Trophoblast cell (in vitro differentiated cells and primary cell): ENCODE results near the gene CWC25.
"Not testable (repeated sequence)": the region's sequence is repeated elsewhere in the genome, so short reads cannot be mapped to it uniquely, and the experiment has no call there.

Experiments used
- DNase-seq, 2 donors: peaks; one replicate each; pipeline ENCODE4 v3.0.0-alpha.2; 2016
- H2AFZ ChIP-seq: 2 replicates; pipeline ENCODE4 v1.6.1; 2013; ENCODE audit warnings: low read length, moderate library complexity, mild to moderate bottlenecking; ENCODE audit not compliant: insufficient read depth, poor library complexity
- H2AK5ac ChIP-seq: 2 replicates; pipeline ENCODE4 v1.6.1; 2013; ENCODE audit warnings: mild to moderate bottlenecking, low read length
- H2BK120ac ChIP-seq: 2 replicates; pipeline ENCODE4 v1.6.1; 2013; ENCODE audit warnings: low read length, mild to moderate bottlenecking, moderate library complexity; ENCODE audit not compliant: insufficient read depth, poor library complexity
- H2BK12ac ChIP-seq: 2 replicates; pipeline ENCODE4 v1.6.1; 2013; ENCODE audit warnings: mild to moderate bottlenecking, low read length, moderate library complexity
- H2BK5ac ChIP-seq: 2 replicates; pipeline ENCODE4 v1.6.1; 2013; ENCODE audit warnings: low read length, low read depth, moderate library complexity, mild to moderate bottlenecking; ENCODE audit not compliant: poor library complexity
- H3K14ac ChIP-seq: 2 replicates; pipeline ENCODE4 v1.6.1; 2013; ENCODE audit warnings: mild to moderate bottlenecking, low read length
- H3K18ac ChIP-seq: 2 replicates; pipeline ENCODE4 v1.6.1; 2013; ENCODE audit warnings: mild to moderate bottlenecking, low read length
- H3K23ac ChIP-seq: 2 replicates; pipeline ENCODE4 v1.6.1; 2013; ENCODE audit warnings: low read length
- H3K27ac ChIP-seq: 2 replicates; pipeline ENCODE4 v1.5.1; 2013; ENCODE audit warnings: low read depth, mild to moderate bottlenecking, inconsistent platforms, low read length, moderate library complexity
- H3K27me3 ChIP-seq: 2 replicates; pipeline ENCODE4 v1.6.1; 2013; ENCODE audit warnings: inconsistent platforms, mild to moderate bottlenecking, low read length, moderate library complexity; ENCODE audit not compliant: insufficient read depth
- H3K36me3 ChIP-seq, 2 experiments: 1 replicate in 1 of 2; 2 replicates in 1 of 2; pipeline ENCODE4 v1.6.1; 2013; ENCODE audit warnings: low read length in 2 of 2, mild to moderate bottlenecking in 2 of 2, moderate library complexity in 1 of 2; ENCODE audit not compliant: insufficient read depth in 2 of 2, control insufficient read depth in 1 of 2
- H3K4ac ChIP-seq: 2 replicates; pipeline ENCODE4 v1.6.1; 2013; ENCODE audit warnings: low read depth, mild to moderate bottlenecking, low read length, moderate library complexity
- H3K4me1 ChIP-seq, 2 experiments: 1 replicate in 1 of 2; 2 replicates in 1 of 2; pipeline ENCODE4 v1.6.1; 2013; ENCODE audit warnings: low read length in 2 of 2, mild to moderate bottlenecking in 2 of 2, moderate library complexity in 1 of 2; ENCODE audit not compliant: insufficient read depth in 2 of 2, control insufficient read depth in 1 of 2
- H3K4me2 ChIP-seq: 2 replicates; pipeline ENCODE4 v1.6.1; 2013; ENCODE audit warnings: inconsistent platforms, mild to moderate bottlenecking, low read length, moderate library complexity
- H3K4me3 ChIP-seq: 2 replicates; pipeline ENCODE4 v1.5.1; 2013; ENCODE audit warnings: mild to moderate bottlenecking, low read depth, low read length, inconsistent platforms
- H3K79me1 ChIP-seq: one replicate; pipeline ENCODE4 v1.6.1; 2013; ENCODE audit warnings: low read length
- H3K79me2 ChIP-seq: 2 replicates; pipeline ENCODE4 v1.6.1; 2013; ENCODE audit warnings: low read length, mild to moderate bottlenecking; ENCODE audit not compliant: control insufficient read depth, insufficient read depth, poor library complexity
- H3K9ac ChIP-seq: 2 replicates; pipeline ENCODE4 v1.6.1; 2013; ENCODE audit warnings: mild to moderate bottlenecking, low read length
- H3K9me3 ChIP-seq: 2 replicates; pipeline ENCODE4 v1.6.1; 2013; ENCODE audit warnings: low read depth, mild to moderate bottlenecking, control low read depth, inconsistent platforms, low read length; ENCODE audit not compliant: insufficient read depth
- H4K12ac ChIP-seq: 2 replicates; pipeline ENCODE4 v1.6.1; 2013; ENCODE audit warnings: low read depth, mild to moderate bottlenecking, low read length, moderate library complexity
- H4K8ac ChIP-seq: 2 replicates; pipeline ENCODE4 v1.6.1; 2013; ENCODE audit warnings: low read depth, mild to moderate bottlenecking, low read length, moderate library complexity
- H4K91ac ChIP-seq: one replicate; pipeline ENCODE4 v1.6.1; 2013; ENCODE audit warnings: low read depth, mild to moderate bottlenecking, low read length, moderate library complexity
- WGBS: extraction: QIAGEN DNeasy Blood & Tissue Kit; methylation state at CpG from one replicate; pipeline ENCODE4 v1.1.7; 2013; ENCODE audit warnings: missing lambda C conversion rate; ENCODE audit not compliant: insufficient read length, insufficient coverage; ENCODE audit errors: extremely low coverage; 5-methylcytosine and 5-hydroxymethylcytosine counted together

The CWC25 gene

GRCh38 chr17:38787999-38788398 is 37.1 kb downstream of the CWC25 start:
- H2AFZ ChIP-seq, H2BK5ac ChIP-seq, H3K79me1 ChIP-seq, H2BK12ac ChIP-seq, H2BK120ac ChIP-seq, H3K4me1 ChIP-seq, H4K8ac ChIP-seq, H3K18ac ChIP-seq, H3K4me2 ChIP-seq, H4K12ac ChIP-seq, H3K4me3 ChIP-seq, H2AK5ac ChIP-seq, H3K4ac ChIP-seq, H3K79me2 ChIP-seq, H3K9me3 ChIP-seq, H4K91ac ChIP-seq, H3K27me3 ChIP-seq, H3K14ac ChIP-seq, DNase-seq, H3K27ac ChIP-seq, H3K23ac ChIP-seq, H3K9ac ChIP-seq: not testable (repeated sequence)
- WGBS = no CpG with 5 or more reads among the region's 4 CpGs
- H3K36me3 ChIP-seq = peaks cover 18 to 39% of the 10 kb centered on the region in 2 experiments

GRCh38 chr17:38786372-38786771 is 38.7 kb downstream of the CWC25 start:
- no peak overlapping the region for H3K9ac ChIP-seq
- peak; percentile 17 to 23 for DNase-seq
- no peak overlapping the region for H2AK5ac ChIP-seq
- H4K91ac ChIP-seq = no peak overlapping the region
- no peak overlapping the region for H2BK120ac ChIP-seq
- no peak overlapping the region for H3K4ac ChIP-seq
- no peak overlapping the region for H2BK12ac ChIP-seq
- H3K14ac ChIP-seq = no peak overlapping the region
- H3K4me1 ChIP-seq = peaks cover 0 to 6% of the 10 kb centered on the region in 2 experiments
- no peak overlapping the region for H3K23ac ChIP-seq
- H3K36me3 ChIP-seq = peaks cover 32 to 49% of the 10 kb centered on the region in 2 experiments
- no peak overlapping the region for H4K12ac ChIP-seq
- H3K18ac ChIP-seq = no peak overlapping the region
- no peaks in the 10 kb centered on the region for H3K9me3 ChIP-seq
- no peak overlapping the region for H2AFZ ChIP-seq
- no peaks in the 10 kb centered on the region for H3K27me3 ChIP-seq
- H3K79me1 ChIP-seq = no peaks in the 10 kb centered on the region
- H3K4me3 ChIP-seq = no peak overlapping the region
- no peaks in the 10 kb centered on the region for H3K79me2 ChIP-seq
- H4K8ac ChIP-seq = no peak overlapping the region
- H3K27ac ChIP-seq = no peak overlapping the region
- H3K4me2 ChIP-seq = no peak overlapping the region
- no peak overlapping the region for H2BK5ac ChIP-seq
- WGBS = no CpG with 5 or more reads among the region's 6 CpGs

- Histone ChIP-seq H2AK5ac (no peak overlapping the region), H3K23ac (no peak overlapping the region), H3K4me1 (no peaks in the 10 kb centered on the region), H3K36me3 (peaks cover 60 to 81% of the 10 kb centered on the region in 2 experiments), H3K27ac (no peak overlapping the region), H4K91ac (no peak overlapping the region), H2BK5ac (no peak overlapping the region), H2AFZ (no peak overlapping the region), H3K79me2 (no peaks in the 10 kb centered on the region), H4K8ac (no peak overlapping the region), H3K4ac (no peak overlapping the region), H4K12ac (no peak overlapping the region), H3K79me1 (no peaks in the 10 kb centered on the region), H2BK12ac (no peak overlapping the region), H3K14ac (no peak overlapping the region), H3K27me3 (no peaks in the 10 kb centered on the region), H3K18ac (no peak overlapping the region), H3K4me3 (no peak overlapping the region), H2BK120ac (no peak overlapping the region), H3K9me3 (no peaks in the 10 kb centered on the region), H3K9ac (no peak overlapping the region), H3K4me2 (no peak overlapping the region)
- WGBS = no CpG with 5 or more reads among the region's 3 CpGs
- DNase-seq = no peak
Observed at GRCh38 chr17:38783227-38783626, 41.9 kb downstream of the CWC25 start.

GRCh38 chr17:38779965-38780752 is 45.0 kb downstream of the CWC25 start:
- Histone ChIP-seq H3K9me3 (no peaks in the 10 kb centered on the region), H3K27ac (no peak overlapping the region), H3K4ac (no peak overlapping the region), H2AK5ac (no peak overlapping the region), H2BK120ac (no peak overlapping the region), H4K12ac (no peak overlapping the region), H3K4me2 (no peak overlapping the region), H3K4me1 (no peaks in the 10 kb centered on the region), H4K91ac (no peak overlapping the region), H3K23ac (no peak overlapping the region), H2BK12ac (no peak overlapping the region), H3K9ac (no peak overlapping the region), H3K4me3 (no peak overlapping the region), H3K79me2 (no peaks in the 10 kb centered on the region), H3K79me1 (no peaks in the 10 kb centered on the region), H4K8ac (no peak overlapping the region), H2BK5ac (no peak overlapping the region), H3K18ac (no peak overlapping the region), H3K14ac (no peak overlapping the region), H3K36me3 (peaks cover 64 to 85% of the 10 kb centered on the region in 2 experiments), H3K27me3 (no peaks in the 10 kb centered on the region), H2AFZ (no peak overlapping the region)
- no CpG with 5 or more reads among the region's 23 CpGs for WGBS
- no peak for DNase-seq
